Measurements from ENCODE around the gene CCZ1B.
"Not testable (repeated sequence)": the region's sequence is repeated elsewhere in the genome, so short reads cannot be mapped to it uniquely, and the experiment has no call there.

DNA sequence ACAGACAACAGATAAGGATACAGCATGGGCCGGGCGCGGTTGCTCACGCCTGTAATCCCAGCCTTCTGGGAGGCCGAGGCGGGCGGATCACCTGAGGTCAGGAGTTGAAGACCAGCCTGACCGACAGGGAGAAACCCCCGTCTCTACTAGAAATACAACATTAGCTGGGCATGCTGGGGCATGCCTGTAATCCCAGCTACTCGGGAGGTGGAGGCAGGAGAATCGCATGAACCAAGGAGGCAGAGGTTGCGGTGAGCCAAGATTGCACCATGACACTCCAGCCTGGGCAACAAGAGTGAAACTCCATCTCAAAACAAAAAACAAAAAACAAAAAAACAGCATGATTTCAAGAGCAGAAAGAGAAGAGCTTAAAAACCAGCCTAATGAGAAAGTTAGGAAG, 38.1 kb upstream of the CCZ1B start:
- TF ChIP-seq CTCF, POLR2A (IDR thresholded peaks at IDR 0.05): not testable (repeated sequence)

Measured in testis (tissue), 2 donors.